Vagina (tissue), 2 donors: ENCODE measurements around the gene MLYCD.

Experiments used
- POLR2A ChIP-seq, 2 donors: fragments of 450-650 bp; IDR thresholded peaks; one replicate each; pipeline ENCODE4 v1.6.1; 2017; ENCODE audit warnings: antibody characterized with exemption in 2 of 2, mild to moderate bottlenecking in 2 of 2, moderate library complexity in 2 of 2
- POLR2AphosphoS5 ChIP-seq, 2 donors: sonication (generic); formaldehyde crosslinking; IDR thresholded peaks; one replicate each; pipeline ENCODE4 v1.9.0; 2017; ENCODE audit warnings: antibody characterized with exemption in 2 of 2, mild to moderate bottlenecking in 2 of 2, low read depth in 1 of 2; ENCODE audit not compliant: insufficient read depth in 1 of 2
- TF ChIP-seq, protein P1 (sequence below), 3 experiments: fragments of 450-650 bp in 2 of 3; fragments of 200-600 bp in 1 of 3; sonication (generic) in 1 of 3; IDR thresholded peaks; one replicate each; pipeline ENCODE4 v1.5.1; 2017 to 2019; ENCODE audit warnings: antibody characterized with exemption in 3 of 3, mild to moderate bottlenecking in 2 of 3, moderate library complexity in 2 of 3

DNA sequence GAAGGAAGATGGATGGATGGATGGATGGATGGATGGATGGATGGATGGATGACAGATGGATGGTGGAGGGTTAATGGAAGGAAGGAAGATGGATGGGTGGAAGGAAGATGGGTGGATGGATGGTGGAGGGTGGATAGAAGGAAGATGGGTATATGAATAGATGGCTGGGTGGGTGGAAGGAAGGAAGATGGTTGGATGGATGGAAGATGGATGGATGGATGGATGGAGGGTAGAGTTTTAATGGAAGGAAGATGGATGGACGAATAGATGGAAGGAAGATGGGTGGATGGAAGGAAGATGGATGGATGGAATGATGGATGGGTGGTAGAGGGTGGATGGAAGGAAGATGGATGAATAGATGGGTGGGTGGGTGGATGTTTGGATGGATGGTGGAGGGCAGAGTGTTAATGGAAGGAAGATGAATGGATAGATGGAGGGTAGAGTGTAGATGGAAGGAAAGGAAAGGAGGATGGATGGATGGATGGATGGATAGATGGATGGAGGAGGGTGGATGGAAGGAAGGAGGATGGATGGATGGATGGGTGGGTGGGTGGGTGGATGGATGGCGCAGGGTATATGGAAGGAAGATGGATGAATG lies 22.1 kb downstream of the MLYCD start:
- TF ChIP-seq, protein P1, sequence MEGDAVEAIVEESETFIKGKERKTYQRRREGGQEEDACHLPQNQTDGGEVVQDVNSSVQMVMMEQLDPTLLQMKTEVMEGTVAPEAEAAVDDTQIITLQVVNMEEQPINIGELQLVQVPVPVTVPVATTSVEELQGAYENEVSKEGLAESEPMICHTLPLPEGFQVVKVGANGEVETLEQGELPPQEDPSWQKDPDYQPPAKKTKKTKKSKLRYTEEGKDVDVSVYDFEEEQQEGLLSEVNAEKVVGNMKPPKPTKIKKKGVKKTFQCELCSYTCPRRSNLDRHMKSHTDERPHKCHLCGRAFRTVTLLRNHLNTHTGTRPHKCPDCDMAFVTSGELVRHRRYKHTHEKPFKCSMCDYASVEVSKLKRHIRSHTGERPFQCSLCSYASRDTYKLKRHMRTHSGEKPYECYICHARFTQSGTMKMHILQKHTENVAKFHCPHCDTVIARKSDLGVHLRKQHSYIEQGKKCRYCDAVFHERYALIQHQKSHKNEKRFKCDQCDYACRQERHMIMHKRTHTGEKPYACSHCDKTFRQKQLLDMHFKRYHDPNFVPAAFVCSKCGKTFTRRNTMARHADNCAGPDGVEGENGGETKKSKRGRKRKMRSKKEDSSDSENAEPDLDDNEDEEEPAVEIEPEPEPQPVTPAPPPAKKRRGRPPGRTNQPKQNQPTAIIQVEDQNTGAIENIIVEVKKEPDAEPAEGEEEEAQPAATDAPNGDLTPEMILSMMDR (IDR thresholded peaks at IDR 0.05), result no peak
- TF ChIP-seq POLR2A (IDR thresholded peaks at IDR 0.05) (no peak), POLR2AphosphoS5 (IDR thresholded peaks at IDR 0.05; ENCODE audit: insufficient read depth in 1 of 2, low read depth in 1 of 2) (no peak)
